ENCODE results near the gene SCFD1.
"Not testable (repeated sequence)": the region's sequence is repeated elsewhere in the genome, so short reads cannot be mapped to it uniquely, and the experiment has no call there.

SCFD1 gene, protein sequence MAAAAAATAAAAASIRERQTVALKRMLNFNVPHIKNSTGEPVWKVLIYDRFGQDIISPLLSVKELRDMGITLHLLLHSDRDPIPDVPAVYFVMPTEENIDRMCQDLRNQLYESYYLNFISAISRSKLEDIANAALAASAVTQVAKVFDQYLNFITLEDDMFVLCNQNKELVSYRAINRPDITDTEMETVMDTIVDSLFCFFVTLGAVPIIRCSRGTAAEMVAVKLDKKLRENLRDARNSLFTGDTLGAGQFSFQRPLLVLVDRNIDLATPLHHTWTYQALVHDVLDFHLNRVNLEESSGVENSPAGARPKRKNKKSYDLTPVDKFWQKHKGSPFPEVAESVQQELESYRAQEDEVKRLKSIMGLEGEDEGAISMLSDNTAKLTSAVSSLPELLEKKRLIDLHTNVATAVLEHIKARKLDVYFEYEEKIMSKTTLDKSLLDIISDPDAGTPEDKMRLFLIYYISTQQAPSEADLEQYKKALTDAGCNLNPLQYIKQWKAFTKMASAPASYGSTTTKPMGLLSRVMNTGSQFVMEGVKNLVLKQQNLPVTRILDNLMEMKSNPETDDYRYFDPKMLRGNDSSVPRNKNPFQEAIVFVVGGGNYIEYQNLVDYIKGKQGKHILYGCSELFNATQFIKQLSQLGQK

GRCh38 chr14:30621940-30622830 lies at the start of gene SCFD1:
SCFD1 (plus strand) TSS chr14:30622319; CDS start chr14:30622339, 20 bp downstream.
- DNase-seq (ENCODE audit: low read depth) = peak; percentile 37
- TF ChIP-seq, protein P1, sequence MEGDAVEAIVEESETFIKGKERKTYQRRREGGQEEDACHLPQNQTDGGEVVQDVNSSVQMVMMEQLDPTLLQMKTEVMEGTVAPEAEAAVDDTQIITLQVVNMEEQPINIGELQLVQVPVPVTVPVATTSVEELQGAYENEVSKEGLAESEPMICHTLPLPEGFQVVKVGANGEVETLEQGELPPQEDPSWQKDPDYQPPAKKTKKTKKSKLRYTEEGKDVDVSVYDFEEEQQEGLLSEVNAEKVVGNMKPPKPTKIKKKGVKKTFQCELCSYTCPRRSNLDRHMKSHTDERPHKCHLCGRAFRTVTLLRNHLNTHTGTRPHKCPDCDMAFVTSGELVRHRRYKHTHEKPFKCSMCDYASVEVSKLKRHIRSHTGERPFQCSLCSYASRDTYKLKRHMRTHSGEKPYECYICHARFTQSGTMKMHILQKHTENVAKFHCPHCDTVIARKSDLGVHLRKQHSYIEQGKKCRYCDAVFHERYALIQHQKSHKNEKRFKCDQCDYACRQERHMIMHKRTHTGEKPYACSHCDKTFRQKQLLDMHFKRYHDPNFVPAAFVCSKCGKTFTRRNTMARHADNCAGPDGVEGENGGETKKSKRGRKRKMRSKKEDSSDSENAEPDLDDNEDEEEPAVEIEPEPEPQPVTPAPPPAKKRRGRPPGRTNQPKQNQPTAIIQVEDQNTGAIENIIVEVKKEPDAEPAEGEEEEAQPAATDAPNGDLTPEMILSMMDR (IDR thresholded peaks at IDR 0.05; ENCODE audit: control insufficient read depth, insufficient read depth, low read depth, low read length, missing control alignments) = no peak
- peak within 1 kb of the TSS; percentile 73 for H3K4me3 ChIP-seq (ENCODE audit: control insufficient read depth, low read depth, low read length)

DNA sequence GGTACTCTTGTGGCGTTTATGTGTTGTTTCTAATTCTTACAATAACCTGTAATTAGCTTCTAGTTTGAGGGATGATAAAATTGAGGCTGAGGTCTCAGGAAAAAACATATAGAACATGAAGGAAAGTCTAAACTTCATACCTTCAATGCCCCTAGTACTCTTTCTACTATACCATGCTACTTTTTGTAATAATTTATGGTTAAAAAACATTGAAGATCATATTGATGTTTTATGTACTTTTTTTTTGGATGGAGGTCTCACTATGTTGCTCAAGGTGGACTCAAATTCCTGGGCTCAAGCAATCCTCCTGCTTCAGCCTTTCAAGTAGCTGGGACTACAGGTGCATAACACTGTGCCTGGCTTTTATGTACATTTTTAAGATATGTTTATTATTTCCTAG lies 49.3 kb upstream of the SCFD1 start:
- DNase-seq (ENCODE audit: low read depth) = no peak
- TF ChIP-seq, protein P1 (IDR thresholded peaks at IDR 0.05; ENCODE audit: control insufficient read depth, insufficient read depth, low read depth, low read length, missing control alignments) = no peak
- no peak overlapping the region for H3K4me3 ChIP-seq (ENCODE audit: control insufficient read depth, low read depth, low read length)

DNA sequence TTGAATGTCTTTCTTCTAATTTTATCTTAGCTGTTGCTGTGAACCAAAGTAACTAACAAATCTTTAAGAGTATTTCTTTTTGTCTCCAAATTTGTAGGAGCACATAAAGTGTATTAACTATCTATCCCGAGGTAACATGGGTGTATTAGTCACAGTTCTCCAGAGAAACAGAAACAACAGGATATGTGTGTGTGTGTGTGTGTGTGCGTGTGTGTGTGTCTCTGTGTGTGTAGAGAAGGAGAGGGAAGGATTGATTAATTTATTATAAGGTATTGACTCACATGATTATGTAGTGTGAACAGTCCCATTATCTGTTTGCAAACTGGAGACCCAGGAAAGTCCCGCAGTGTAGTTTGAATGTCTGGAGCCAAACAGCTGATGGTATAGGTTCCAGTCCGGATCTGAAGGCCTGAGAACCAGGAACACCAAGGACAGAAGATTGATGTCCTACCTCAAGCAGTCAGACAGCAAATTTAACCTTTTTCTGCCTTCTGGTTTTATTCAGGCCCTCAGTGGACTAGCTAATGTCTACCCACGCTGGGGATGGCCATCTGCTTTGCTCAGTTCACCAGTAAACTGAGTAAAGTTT lies 48.8 kb upstream of the SCFD1 start:
- no peak overlapping the region for H3K4me3 ChIP-seq (ENCODE audit: control insufficient read depth, low read depth, low read length)
- TF ChIP-seq, protein P1 (IDR thresholded peaks at IDR 0.05; ENCODE audit: control insufficient read depth, insufficient read depth, low read depth, low read length, missing control alignments) = no peak

DNA sequence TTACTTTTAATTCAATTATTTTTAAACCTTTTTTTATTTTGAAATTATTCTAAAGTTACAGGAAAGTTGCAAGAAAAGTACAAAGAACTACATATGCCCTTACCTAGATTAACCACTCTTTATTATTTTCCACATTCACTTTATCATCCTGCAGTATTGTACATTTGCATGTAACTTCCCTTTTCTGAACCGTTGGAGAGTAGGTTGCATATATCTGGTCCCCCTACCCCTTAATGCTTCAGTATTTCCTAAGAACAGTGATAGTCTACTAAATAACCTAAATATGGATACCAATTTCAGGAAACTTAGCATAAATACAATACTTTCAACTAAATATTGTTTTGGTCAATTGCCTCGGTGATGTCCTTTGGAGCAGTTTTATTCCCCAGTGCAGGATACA lies 48.2 kb upstream of the SCFD1 start:
- no peak for DNase-seq (ENCODE audit: low read depth)
- no peak overlapping the region for H3K4me3 ChIP-seq (ENCODE audit: control insufficient read depth, low read depth, low read length)
- TF ChIP-seq, protein P1 (IDR thresholded peaks at IDR 0.05; ENCODE audit: control insufficient read depth, insufficient read depth, low read depth, low read length, missing control alignments) = no peak

More for the DNA sequence above, 48.8 kb upstream of the SCFD1 start:
- DNase-seq (ENCODE audit: low read depth) = no peak

DNA sequence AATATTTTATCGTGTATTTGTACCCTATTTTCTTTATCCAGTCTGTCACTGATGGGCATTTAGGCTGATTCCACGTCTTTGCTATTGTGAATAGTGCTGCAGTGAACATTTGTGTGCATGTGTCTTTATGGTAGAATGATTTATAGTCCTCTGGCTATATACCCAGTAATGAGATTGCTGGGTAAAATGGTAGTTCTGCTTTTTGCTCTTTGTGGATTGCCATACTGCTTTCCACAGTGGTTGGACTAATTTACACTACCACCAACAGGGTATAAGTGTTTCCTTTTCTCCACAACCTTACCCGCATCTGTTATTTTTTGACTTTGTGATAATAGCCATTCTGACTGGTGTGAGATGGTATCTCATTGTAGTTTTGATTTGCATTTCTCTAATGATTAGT lies 47.3 kb upstream of the SCFD1 start:
- not testable (repeated sequence) for H3K4me3 ChIP-seq (ENCODE audit: control insufficient read depth, low read depth, low read length); DNase-seq (ENCODE audit: low read depth)

DNA sequence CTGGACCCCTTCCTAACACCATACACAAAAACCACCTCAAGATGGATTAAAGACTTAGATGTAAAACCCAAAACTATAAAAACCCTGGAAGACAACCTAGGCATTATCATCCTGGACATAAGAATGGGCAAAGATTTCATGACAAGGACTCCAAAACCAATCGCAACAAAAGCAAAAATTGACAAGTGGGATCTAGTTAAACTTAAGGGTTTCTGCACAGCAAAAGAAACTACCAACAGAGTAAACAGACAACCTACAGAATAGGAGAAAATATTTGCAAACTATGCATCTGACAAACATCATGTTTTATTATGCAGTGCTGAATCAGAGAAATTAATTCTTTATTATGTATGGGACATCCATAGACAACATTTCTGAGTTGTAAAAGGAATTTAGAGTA lies 45.8 kb upstream of the SCFD1 start:
- not testable (repeated sequence) for H3K4me3 ChIP-seq (ENCODE audit: control insufficient read depth, low read depth, low read length); DNase-seq (ENCODE audit: low read depth)

- DNase-seq (ENCODE audit: low read depth) = no peak
- no peak overlapping the region for H3K4me3 ChIP-seq (ENCODE audit: control insufficient read depth, low read depth, low read length)
- TF ChIP-seq, protein P1 (IDR thresholded peaks at IDR 0.05; ENCODE audit: control insufficient read depth, insufficient read depth, low read depth, low read length, missing control alignments) = no peak
These were observed 41.4 kb upstream of the SCFD1 start for GRCh38 chr14:30580616-30581282.

Measured in AG09309 (cell line).